GM10847 (cell line): ENCODE measurements around the gene TARS2.

Experiments used
- POLR2A ChIP-seq: IDR thresholded peaks from 2 replicates; pipeline ENCODE4 v1.6.1; 2011; ENCODE audit not compliant: insufficient read length; ENCODE audit errors: extremely low read depth

Gene TARS2

DNA sequence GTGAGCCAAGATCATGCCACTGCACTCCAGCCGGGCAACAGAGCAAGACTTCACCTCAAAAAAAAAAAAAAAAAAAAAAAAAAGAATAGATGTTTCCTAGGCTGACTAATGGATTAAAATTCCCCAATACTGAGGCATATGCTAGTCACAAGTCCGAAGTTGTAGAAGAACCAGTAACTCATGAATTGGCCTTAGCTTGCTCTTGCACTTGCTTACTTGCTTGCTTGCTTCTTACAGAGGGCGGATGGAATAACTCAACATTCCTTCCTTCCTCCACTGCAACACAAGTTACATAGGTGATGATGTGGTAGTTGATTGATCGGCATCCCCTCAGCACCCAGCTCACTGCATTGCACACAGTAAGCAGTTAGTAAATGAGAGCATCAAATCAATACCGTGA is 2.8 kb upstream of the TARS2 start:
- no peak for TF ChIP-seq POLR2A

DNA sequence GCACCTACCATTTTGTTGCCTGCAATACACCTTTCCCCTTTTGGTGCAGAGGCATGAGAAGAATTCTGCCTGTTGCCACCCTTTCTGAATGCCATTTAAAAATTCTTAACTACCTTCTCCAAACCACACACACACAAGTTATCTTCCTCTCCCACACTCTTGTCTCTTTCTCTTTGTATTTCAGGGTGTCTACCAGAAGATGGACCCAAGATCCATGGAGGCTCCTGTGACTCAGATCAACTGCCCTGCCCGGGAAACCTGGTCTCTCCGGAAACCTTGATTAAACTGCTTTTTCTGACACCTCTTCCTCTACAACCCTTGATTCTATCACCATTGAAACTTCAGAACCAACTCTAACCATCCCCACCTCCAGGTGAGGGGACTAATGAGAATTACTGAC is 2.4 kb upstream of the TARS2 start:
- TF ChIP-seq POLR2A, result no peak

DNA sequence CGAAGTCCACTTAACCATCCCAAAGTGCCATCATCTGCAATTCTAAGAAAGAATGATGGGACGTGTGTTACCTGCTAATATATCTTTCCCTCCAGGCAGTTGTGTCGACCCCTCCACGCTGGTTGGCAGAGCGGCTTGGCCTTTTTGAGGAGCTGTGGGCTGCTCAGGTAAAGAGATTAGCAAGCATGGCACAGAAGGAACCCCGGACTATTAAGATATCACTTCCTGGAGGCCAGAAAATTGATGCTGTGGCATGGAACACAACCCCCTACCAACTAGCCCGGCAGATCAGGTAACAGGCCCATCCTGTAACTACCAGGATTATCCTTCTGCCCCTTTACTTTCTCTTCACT is 520 bp downstream of the TARS2 start:
- no peak for TF ChIP-seq POLR2A

DNA sequence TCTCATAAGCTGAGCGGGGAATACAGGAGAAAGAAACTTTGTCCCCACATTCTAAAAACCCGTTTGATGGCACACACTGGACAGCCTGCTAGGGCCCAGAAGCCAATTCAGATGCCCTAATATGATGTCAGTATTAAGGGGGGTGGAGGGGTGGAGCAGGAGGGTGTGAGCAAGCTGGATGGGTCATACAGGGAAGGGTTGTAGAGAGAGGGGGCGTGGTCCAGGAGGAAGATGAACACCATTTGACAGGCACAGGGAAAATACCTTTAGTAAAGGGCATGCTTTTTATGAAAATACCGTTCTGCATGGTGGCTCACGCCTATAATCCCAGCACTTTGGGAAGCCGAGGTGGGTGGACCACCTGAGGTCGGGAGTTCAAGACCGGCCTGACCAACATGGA is 6.0 kb downstream of the TARS2 start:
- TF ChIP-seq POLR2A, result no peak

DNA sequence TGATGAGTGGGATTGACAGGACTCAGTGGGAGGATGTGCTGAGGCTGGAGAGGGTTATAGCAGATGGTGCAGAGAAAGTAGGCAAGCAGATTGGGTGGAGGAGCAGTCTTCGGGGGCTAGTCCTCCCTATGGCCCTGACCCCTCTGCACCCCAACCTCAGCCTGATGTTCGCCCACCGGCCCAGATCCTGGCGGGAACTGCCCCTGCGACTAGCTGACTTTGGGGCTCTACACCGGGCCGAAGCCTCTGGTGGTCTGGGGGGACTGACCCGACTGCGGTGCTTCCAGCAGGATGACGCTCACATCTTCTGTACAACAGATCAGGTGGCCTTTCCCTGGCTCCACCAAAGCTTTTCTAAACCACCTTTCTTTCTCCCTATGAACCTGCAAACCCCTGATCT is 11.1 kb downstream of the TARS2 start:
- no peak for TF ChIP-seq POLR2A

DNA sequence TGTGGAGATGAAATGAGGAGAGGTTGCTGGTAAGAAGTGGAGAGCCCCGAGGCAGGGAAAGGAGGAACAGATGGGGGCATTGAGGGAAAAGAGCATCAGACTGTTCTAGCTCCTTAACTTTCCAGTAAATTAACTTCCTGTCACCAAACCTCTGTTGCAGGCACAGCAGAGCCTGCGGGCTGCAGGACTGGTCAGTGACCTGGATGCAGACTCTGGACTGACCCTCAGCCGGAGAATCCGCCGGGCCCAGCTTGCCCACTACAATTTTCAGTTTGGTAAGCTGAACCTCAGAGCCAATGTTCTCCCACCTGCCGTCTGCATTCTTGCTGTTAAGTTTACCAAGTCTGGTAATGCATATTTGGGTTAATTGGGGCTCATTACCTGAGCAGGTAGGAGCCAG is 18.2 kb downstream of the TARS2 start:
- TF ChIP-seq POLR2A, result no peak

DNA sequence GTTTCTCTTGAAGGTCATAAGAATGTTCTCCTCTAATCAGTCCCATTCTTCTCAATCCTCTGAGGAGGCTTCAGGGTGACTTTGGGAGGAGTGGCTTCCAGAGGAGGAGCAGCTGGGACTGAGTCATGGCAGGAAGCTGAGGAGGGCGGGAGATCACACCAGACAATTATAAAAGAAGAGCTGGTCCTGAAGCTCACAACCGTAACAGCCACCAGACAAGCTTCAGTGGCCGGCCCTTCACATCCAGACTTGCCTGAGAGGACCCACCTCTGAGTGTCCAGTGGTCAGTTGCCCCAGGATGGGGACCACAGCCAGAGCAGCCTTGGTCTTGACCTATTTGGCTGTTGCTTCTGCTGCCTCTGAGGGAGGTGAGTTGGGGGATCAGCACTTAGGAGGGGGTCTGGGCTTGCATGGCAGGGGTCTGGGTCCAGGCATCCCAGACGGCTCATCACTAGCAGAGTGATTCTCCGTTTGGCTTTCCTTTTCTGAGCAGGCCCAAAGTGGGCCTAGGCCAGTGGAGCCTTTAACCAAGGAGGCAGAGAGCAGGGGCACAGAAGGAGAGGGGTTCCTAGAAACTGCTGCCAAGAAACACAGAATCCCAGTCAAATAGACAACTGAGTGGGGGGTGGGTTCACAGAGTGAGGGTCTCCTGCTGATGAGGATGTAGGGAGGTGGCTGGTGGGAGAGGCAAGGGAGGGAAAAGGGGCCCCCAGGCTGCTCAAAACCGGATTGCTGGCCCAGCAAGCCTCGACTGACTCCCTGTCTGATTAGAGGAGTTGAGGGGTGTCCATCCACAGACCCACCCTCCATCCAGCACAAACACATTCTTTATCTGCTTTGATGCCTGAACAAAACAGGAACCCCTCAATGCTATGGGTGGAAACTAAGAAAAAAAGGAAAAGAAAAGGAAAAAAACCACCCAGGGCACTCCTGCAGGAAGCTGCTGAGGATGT is 21.0 kb downstream of the TARS2 start, which contains the start of gene ECM1:
TSS of gene ECM1 (plus strand) at position 198 of the 953 bp plus-strand sequence. CDS start at position 299, 101 bp downstream.
- no peak for TF ChIP-seq POLR2A

DNA sequence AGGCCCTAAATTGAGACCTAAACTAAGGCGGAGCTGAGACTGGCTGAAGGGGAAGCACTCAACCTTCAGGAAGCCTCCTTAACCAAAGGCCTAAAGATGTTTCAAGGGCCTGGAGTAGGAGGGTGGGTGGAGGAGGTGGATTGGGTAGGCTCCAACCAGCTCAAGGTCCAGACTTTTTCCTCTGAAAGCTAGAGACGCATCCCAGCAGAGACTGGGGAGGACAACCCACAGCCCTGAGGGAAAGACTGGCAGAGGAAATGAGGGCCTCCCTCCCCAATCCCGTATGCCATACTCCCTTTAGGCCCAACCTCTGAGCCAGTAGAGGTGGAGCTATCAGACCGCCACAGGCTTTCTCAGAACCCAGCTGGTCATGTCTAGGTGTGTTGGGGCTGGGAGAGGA is 21.8 kb downstream of the TARS2 start:
- no peak for TF ChIP-seq POLR2A

DNA sequence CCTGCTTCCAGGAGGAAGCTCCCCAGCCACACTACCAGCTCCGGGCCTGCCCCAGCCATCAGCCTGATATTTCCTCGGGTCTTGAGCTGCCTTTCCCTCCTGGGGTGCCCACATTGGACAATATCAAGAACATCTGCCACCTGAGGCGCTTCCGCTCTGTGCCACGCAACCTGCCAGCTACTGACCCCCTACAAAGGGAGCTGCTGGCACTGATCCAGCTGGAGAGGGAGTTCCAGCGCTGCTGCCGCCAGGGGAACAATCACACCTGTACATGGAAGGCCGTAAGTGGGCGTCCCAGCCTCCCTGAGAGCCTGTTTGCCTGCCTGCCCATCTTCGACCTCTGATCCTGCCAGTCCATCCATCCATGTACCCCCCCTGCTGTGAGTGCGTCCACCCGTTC is 24.3 kb downstream of the TARS2 start:
- no peak for TF ChIP-seq POLR2A

DNA sequence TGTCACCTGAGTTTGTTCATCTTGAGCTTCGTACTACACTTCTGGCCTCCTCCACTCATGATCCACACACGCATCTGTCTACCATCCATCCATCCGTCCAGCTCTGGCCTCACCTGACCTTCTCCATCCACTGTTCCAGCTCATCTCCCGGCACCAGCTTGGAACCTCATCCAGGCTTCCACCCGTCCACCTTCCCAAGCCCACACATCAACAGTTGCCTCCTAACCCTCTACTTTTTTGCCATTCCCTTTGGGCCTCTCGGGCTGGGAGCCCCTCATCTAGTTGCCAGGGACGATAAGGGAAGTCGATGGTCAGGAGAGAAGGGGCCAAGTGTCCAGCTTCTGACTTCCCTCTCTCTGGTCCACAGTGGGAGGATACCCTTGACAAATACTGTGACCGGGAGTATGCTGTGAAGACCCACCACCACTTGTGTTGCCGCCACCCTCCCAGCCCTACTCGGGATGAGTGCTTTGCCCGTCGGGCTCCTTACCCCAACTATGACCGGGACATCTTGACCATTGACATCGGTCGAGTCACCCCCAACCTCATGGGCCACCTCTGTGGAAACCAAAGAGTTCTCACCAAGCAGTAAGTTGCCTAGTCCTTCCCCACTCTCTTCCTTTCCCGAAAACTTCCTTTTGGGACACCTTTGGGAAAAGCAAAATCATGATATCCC is 24.9 kb downstream of the TARS2 start:
- no peak for TF ChIP-seq POLR2A

DNA sequence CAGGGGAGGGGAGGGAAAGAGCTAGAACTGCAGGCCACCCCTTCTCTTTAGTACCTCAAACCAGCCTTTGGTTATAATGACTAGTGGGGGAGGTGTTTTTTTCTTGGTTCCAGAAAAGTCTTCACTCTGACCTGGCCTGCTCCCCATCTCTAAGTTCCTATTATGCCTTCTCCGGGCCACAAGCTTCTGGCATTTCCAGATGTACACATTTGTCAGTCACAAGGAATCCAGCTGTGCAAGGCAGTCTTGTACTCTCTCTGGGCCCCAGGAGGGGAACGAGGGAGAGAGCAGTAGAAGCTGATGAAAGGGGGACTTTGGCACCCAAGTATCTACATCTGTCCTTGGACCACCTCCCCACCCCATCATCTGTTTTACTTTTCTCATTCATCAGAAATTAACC is 25.6 kb downstream of the TARS2 start:
- no peak for TF ChIP-seq POLR2A

DNA sequence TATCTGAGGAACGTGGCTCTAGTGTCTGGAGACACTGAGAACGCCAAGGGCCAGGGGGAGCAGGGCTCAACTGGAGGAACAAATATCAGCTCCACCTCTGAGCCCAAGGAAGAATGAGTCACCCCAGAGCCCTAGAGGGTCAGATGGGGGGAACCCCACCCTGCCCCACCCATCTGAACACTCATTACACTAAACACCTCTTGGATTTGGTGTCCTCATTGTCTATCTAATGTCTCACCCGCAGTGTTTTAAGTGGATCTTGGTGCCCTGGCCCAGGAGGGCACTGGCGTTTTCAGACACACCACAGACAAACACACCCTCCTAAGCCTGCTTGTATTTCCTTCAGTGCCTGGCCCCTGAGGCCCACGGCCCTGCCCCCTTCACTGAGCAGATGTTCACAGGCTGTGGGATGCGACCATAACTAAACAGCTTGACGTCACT is 26.2 kb downstream of the TARS2 start:
- no peak for TF ChIP-seq POLR2A

DNA sequence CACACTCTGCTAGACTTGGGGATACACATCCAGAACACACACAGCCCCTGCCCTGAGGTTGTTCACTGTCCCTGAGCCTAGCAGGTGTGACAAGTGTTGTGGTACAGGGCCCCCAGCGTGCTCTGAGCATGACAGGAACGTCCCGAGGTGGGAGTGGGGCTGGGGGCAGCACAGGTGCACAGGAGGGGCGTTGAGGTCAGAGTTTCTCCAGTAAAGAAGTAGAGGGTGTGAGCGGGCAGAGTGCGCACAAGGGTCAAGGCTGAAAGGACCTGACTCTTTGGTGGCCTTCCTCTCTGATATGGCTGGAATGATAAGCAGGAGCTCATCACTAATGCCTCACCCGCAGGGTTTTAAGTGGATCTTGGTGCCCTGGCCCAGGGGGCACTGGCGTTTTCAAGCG is 27.0 kb downstream of the TARS2 start:
- no peak for TF ChIP-seq POLR2A

DNA sequence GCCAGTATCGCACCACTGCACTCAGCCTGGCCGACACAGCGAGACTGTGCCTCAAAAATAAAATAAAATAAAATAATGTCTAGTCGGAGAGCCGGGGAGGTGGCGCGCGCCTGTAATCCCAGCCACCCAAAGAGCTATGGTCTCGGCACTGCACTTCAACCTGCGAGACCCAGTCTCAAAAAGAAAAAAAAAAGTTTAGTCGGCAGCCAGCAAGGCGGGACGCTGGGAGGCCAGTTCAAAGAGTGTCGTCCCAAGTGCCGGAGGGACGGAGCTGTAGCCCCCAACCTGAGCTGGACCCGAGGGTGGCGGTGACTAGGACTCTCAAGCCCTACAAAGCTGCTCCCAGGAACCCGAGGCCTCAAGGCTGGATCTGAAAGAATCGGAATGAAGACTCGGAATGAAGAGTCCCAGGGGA is 27.7 kb downstream of the TARS2 start:
- TF ChIP-seq POLR2A, result no peak

DNA sequence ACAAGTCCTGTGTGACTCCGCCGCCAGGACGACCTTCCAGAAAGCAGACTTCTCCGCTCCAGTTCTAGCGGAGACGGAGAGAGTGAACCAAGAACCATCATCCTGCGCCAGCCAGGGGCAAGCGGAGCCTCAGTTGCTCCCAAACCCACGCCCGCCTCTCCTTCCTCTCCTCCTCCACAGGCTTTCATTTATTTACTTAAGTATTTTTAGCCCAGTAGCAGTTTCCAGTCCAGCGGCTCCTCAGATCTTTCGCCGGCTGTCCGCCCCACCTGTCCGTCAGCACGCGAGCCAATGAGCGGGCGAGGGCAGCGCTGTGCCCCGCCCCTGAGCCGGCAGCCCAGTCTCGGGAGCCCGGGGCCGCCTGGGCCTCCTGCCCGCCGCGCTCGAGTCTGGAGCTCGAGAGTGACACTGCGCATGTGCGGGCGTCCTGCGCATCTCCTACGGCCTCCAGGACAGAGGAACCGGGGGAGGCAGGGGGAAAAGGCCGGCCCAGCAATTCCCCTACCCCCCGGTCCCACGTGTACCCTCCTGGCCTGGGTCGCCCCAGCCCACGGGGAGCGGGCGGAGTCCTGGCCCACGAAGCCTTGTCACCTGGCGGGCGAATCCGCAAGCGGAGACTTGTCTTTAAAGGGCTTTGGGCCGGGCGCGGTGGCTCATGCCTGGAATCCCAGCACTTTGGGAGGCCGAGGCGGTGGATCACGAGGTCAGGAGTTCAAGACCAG is 28.3 kb downstream of the TARS2 start, which contains the start of gene FALEC:
TSS of gene FALEC (plus strand) at position 425 of the 722 bp plus-strand sequence.
- peak; percentile 20 for TF ChIP-seq POLR2A
